NT2/D1 (cell line): ENCODE measurements around the gene ST8SIA2.

Source experiments
- SUZ12 ChIP-seq: IDR thresholded peaks from 2 replicates; pipeline ENCODE4 v1.6.1; 2011; ENCODE audit not compliant: insufficient read length, insufficient read depth; ENCODE audit errors: extremely low read depth
- YY1 ChIP-seq: IDR thresholded peaks from 2 replicates; pipeline ENCODE4 v1.6.1; 2011; ENCODE audit not compliant: insufficient read length, insufficient read depth
- ZNF274 ChIP-seq: IDR thresholded peaks from 2 replicates; pipeline ENCODE4 v1.6.1; 2011; ENCODE audit warnings: mild to moderate bottlenecking, low read depth, low read length

- TF ChIP-seq YY1 (no peak), ZNF274 (no peak), SUZ12 (no peak)
These were observed 55.8 kb downstream of the ST8SIA2 start for GRCh38 chr15:92449476-92449875.
